Tibial nerve (tissue), 3 donors: ENCODE data around the gene GSK3B.

Experiments
- POLR2A ChIP-seq, 2 donors: fragments of 450-650 bp; IDR thresholded peaks; one replicate each; pipeline ENCODE4 v1.6.1; 2017; ENCODE audit warnings: antibody characterized with exemption in 2 of 2, mild to moderate bottlenecking in 2 of 2, moderate library complexity in 2 of 2
- TF ChIP-seq, protein P1 (sequence below), 5 experiments: fragments of 200-600 bp in 3 of 5; fragments of 450-650 bp in 2 of 5; sonication (generic) in 3 of 5; IDR thresholded peaks; one replicate each; pipeline ENCODE4 v1.5.1; 2016 to 2019; ENCODE audit warnings: antibody characterized with exemption in 5 of 5, mild to moderate bottlenecking in 3 of 5, moderate library complexity in 2 of 5

DNA sequence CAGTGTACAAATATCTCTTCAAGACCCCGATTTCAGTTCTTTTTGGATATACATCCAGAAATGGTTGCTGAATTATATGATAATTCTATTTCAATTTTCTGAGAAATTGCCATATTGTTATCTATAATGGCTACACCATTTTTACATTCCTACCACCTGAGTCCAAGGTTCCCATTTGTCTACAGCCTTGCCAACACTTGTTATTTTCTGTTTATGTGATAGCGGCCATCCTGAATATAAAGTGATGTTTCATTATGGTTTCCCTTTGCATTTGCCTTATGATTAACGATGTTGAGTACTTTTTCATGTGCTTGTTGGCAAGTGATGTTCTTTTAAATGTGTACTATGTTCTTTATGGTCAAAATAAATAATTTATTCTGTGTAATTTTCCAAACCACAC, 303.9 kb downstream of the GSK3B start:
- TF ChIP-seq, protein P1, sequence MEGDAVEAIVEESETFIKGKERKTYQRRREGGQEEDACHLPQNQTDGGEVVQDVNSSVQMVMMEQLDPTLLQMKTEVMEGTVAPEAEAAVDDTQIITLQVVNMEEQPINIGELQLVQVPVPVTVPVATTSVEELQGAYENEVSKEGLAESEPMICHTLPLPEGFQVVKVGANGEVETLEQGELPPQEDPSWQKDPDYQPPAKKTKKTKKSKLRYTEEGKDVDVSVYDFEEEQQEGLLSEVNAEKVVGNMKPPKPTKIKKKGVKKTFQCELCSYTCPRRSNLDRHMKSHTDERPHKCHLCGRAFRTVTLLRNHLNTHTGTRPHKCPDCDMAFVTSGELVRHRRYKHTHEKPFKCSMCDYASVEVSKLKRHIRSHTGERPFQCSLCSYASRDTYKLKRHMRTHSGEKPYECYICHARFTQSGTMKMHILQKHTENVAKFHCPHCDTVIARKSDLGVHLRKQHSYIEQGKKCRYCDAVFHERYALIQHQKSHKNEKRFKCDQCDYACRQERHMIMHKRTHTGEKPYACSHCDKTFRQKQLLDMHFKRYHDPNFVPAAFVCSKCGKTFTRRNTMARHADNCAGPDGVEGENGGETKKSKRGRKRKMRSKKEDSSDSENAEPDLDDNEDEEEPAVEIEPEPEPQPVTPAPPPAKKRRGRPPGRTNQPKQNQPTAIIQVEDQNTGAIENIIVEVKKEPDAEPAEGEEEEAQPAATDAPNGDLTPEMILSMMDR (IDR thresholded peaks at IDR 0.05): no peak
- TF ChIP-seq POLR2A (IDR thresholded peaks at IDR 0.05): no peak
